NCI-H2227 (cell line): ENCODE results near the gene ARRB2.
"Not testable (repeated sequence)": the region's sequence is repeated elsewhere in the genome, so short reads cannot be mapped to it uniquely, and the experiment has no call there.

Experiments
- DNase-seq: peaks from one replicate; lab custom pipeline; 2025; ENCODE audit not compliant: unreplicated experiment; lab: John Stamatoyannopoulos, UW

The ARRB2 gene

GRCh38 chr17:4709794-4710692, at the start of gene ARRB2:
TSS of gene ARRB2 (plus strand) at chr17:4710632. CDS start at chr17:4710722, 90 bp downstream.
- DNase-seq = peak; percentile 98

- DNase-seq = no peak
These were observed 46.7 kb upstream of the ARRB2 start for GRCh38 chr17:4663711-4664110.

- DNase-seq = no peak
These were observed 46.2 kb upstream of the ARRB2 start for GRCh38 chr17:4664230-4664629.

- DNase-seq = no peak
These were observed 45.4 kb upstream of the ARRB2 start for GRCh38 chr17:4665027-4665426.

- DNase-seq = no peak
These were observed 44.1 kb upstream of the ARRB2 start for GRCh38 chr17:4666296-4666695.

- no peak for DNase-seq
These were observed 43.3 kb upstream of the ARRB2 start for GRCh38 chr17:4667166-4667565.

- no peak for DNase-seq
These were observed 38.3 kb upstream of the ARRB2 start for GRCh38 chr17:4672055-4672630.

GRCh38 chr17:4672751-4673150, 37.7 kb upstream of the ARRB2 start:
- no peak for DNase-seq

- DNase-seq = no peak
These were observed 37.3 kb upstream of the ARRB2 start for GRCh38 chr17:4673169-4673568.

- DNase-seq = no peak
These were observed 36.3 kb upstream of the ARRB2 start for GRCh38 chr17:4673986-4674684.

GRCh38 chr17:4674685-4674998, 35.8 kb upstream of the ARRB2 start:
- DNase-seq = no peak

GRCh38 chr17:4675791-4676190, 34.6 kb upstream of the ARRB2 start:
- DNase-seq = no peak

- DNase-seq = no peak
These were observed 33.6 kb upstream of the ARRB2 start for GRCh38 chr17:4676791-4677190.

GRCh38 chr17:4678448-4679026, 31.9 kb upstream of the ARRB2 start:
- DNase-seq = peak; percentile 22

- no peak for DNase-seq
These were observed 30.8 kb upstream of the ARRB2 start for GRCh38 chr17:4679658-4680057.

- not testable (repeated sequence) for DNase-seq
These were observed 26.7 kb upstream of the ARRB2 start for GRCh38 chr17:4683739-4684138.

- DNase-seq = not testable (repeated sequence)
These were observed 20.6 kb upstream of the ARRB2 start for GRCh38 chr17:4689872-4690271.

- DNase-seq = no peak
These were observed 19.7 kb upstream of the ARRB2 start for GRCh38 chr17:4690745-4691144.

- no peak for DNase-seq
These were observed 18.7 kb upstream of the ARRB2 start for GRCh38 chr17:4691686-4692085.

- DNase-seq = no peak
These were observed 17.0 kb upstream of the ARRB2 start for GRCh38 chr17:4693416-4693815.

- no peak for DNase-seq
These were observed 14.0 kb upstream of the ARRB2 start for GRCh38 chr17:4696437-4696805.
